ENCODE results near the gene MICAL2. TPM values are rescaled to one million over a fixed set of nuclear protein-coding genes. Genes with fewer than 3 reads are reported as not detected.

Gene MICAL2
- total and polyA plus RNA-seq, 2 of the 8 experiments (the other 6 are each of a cell fraction or from before 2014, with no cell fraction given): 1.3 to 4.1 TPM

GRCh38 chr11:12273618-12273995 lies 163.2 kb downstream of the MICAL2 start:
- no peak overlapping the region for H4K5ac ChIP-seq (ENCODE audit: insufficient read length, low read depth, low read length)
- no peaks in the 10 kb centered on the region for H3K79me2 ChIP-seq (ENCODE audit: control insufficient read depth in 1 of 2, insufficient read depth in 2 of 2, low read length in 2 of 2)
- no peak overlapping the region for H2BK15ac ChIP-seq (ENCODE audit: low read length)
- no peak overlapping the region for H4K8ac ChIP-seq (ENCODE audit: extremely low read depth, insufficient read depth, low read length)
- TF ChIP-seq POLR2AphosphoS5 (IDR thresholded peaks at IDR 0.05; ENCODE audit: low read depth, low read length): no peak
- no peak for TF ChIP-seq EGR1 (IDR thresholded peaks at IDR 0.05; ENCODE audit: borderline replicate concordance, low read depth, low read length)
- TF ChIP-seq CREB1 (IDR thresholded peaks at IDR 0.05): no peak
- no peak overlapping the region for H3K9ac ChIP-seq (replicated peaks in 1 of 4; ENCODE audit: extremely low read depth in 1 of 4, low read depth in 3 of 4, low read length in 3 of 4)
- H3K56ac ChIP-seq (replicated peaks; ENCODE audit: insufficient read length, low read depth, low read length): no peak overlapping the region
- no peaks in the 10 kb centered on the region for H3K79me1 ChIP-seq (ENCODE audit: low read depth, low read length)
- H4K20me1 ChIP-seq (replicated peaks in 1 of 2; ENCODE audit: control insufficient read depth in 1 of 2, insufficient read depth in 2 of 2, low read length in 2 of 2): no peaks in the 10 kb centered on the region
- POLR2A ChIA-PET (ENCODE audit: partially characterized antibody): no interaction called here
- no peak overlapping the region for H4K91ac ChIP-seq (replicated peaks; ENCODE audit: insufficient read length, low read length)
- H2BK12ac ChIP-seq (ENCODE audit: low read depth, low read length): no peak overlapping the region
- no peak for FAIRE-seq
- H3K23ac ChIP-seq (ENCODE audit: insufficient read length): no peak overlapping the region
- no peaks in the 10 kb centered on the region for H3K9me3 ChIP-seq (ENCODE audit: insufficient read depth in 2 of 2, low read depth in 1 of 2, low read length in 1 of 2)
- H2BK120ac ChIP-seq (replicated peaks; ENCODE audit: low read depth, low read length): no peak overlapping the region
- H3K27ac ChIP-seq (ENCODE audit: low read depth, low read length): no peak overlapping the region
- H3K4me1 ChIP-seq (replicated peaks in 1 of 4; ENCODE audit: control insufficient read depth in 3 of 4, insufficient read depth in 4 of 4, low read length in 3 of 4): no peaks in the 10 kb centered on the region; a peak in 1 of 7 replicates
- H2AK5ac ChIP-seq (ENCODE audit: low read depth, low read length): no peak overlapping the region
- no peak overlapping the region for H2BK20ac ChIP-seq (ENCODE audit: low read length)
- H3K27me3 ChIP-seq (replicated peaks in 1 of 4; ENCODE audit: control insufficient read depth in 3 of 4, extremely low read depth in 1 of 4, insufficient read depth in 3 of 4, low read length in 3 of 4): no peaks in the 10 kb centered on the region
- no peak for DNase-seq (ENCODE audit: low read depth in 1 of 2, low spot score in 2 of 2)
- H2AFZ ChIP-seq (ENCODE audit: low read length): no peak overlapping the region
- no peak overlapping the region for H3K4me3 ChIP-seq (ENCODE audit: extremely low read depth in 1 of 4, insufficient read depth in 2 of 4, low read depth in 3 of 4, low read length in 4 of 4)
- 88% methylated on average over 2 of the region's 2 CpGs; no CpG with 5 or more reads in 1 of the 2 experiments for WGBS, 2 experiments (ENCODE audit: extremely low coverage in 1 of 2, insufficient coverage in 1 of 2, insufficient read length in 1 of 2, insufficient replicate concordance in 2 of 2, low coverage in 1 of 2, low lambda C conversion rate in 2 of 2, missing lambda C conversion rate in 1 of 2)
- H3K14ac ChIP-seq (ENCODE audit: insufficient read length): no peak overlapping the region
- CTCF ChIA-PET (ENCODE audit: partially characterized antibody): interaction anchor here (0.9 to 22.1 kb wide), 5 partner anchors 8 to 307 kb away, joined by 3 to 403 read pairs (median 3); no protein-coding TSS in a partner anchor
- no peak overlapping the region for H3K4me2 ChIP-seq (ENCODE audit: insufficient read depth in 1 of 2, low read depth in 2 of 2, low read length in 2 of 2)
- H3K36me3 ChIP-seq (ENCODE audit: control insufficient read depth in 2 of 4, insufficient read depth in 4 of 4, low read length in 3 of 4): no peaks in the 10 kb centered on the region
- no peaks in the 10 kb centered on the region; the same call in 1 of the 2 replicates for H3K23me2 ChIP-seq (ENCODE audit: low read depth, low read length)
- no peak overlapping the region for H3K18ac ChIP-seq (ENCODE audit: extremely low read depth, low read length)
- no peak overlapping the region for H3K4ac ChIP-seq (replicated peaks; ENCODE audit: insufficient read length, low read depth, low read length)
- H2BK5ac ChIP-seq (ENCODE audit: low read depth, low read length): no peak overlapping the region

Measured in H1 (cell line).